HG02943 (cell line): ENCODE results near the gene BORCS5.
"Not testable (repeated sequence)": the region's sequence is repeated elsewhere in the genome, so short reads cannot be mapped to it uniquely, and the experiment has no call there.

ENCODE experiments used
- ATAC-seq: cut with Tn5 transposase; IDR thresholded peaks from one replicate; pipeline ENCODE4 v1.9.1; 2021; ENCODE audit warnings: mild to moderate bottlenecking, low read depth, moderate library complexity; ENCODE audit not compliant: unreplicated experiment

Gene BORCS5

DNA sequence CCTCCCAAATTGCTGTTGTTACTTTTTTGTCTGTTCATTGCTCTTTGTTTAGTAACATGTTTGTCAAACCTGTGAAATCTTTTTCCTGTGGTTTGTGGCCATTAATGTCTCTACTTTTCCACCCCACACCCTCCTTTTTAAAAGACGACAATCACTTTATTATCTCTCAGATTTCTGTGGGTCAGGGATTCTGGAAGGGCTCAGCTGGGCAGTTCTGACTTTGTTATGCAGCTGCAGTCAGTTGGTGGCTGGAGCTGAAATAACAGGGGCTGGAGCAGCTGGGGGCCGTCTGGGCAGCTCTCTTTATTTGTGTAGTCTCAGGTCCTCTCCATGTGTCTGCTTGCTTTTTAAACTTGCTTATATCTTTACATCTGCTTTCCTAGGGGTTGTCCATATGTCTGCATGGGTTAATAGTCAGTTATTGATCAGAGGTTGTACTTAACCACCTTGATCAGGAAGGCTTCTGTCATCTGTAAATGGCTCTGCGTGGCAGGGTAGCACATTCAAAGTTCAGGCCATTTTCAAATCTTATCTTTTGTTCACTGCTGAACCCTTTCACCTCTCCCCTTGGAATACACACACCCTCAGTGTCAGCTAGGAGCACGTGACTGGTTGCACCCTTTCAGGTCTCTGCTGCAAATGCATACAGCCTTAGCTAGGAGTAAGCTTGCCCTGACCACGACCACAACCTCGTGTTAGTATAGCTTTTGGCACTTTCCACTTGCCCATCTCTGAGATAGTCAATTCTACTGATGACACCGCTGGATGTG is 27.9 kb downstream of the BORCS5 start:
- no peak for ATAC-seq

DNA sequence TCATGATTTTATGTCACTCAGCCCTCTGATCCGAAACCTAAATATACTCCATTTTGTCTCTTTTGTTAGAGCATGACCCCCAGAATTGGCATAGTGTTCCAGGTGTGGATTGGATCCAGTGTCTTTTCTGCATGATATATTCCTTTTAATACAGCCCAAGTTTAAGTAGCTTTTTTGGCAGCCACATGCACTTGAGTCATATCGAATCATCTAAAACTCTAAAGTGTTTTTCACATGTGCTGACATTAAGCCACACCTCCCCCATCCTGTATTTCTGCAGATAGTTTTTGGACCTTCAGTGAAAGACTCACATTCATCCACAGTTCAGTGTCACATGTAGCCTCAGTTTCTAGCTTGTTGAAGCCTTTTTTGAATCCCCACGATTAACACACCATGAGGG is 30.6 kb downstream of the BORCS5 start:
- no peak for ATAC-seq

GRCh38 chr12:12392413-12392812 is 35.5 kb downstream of the BORCS5 start:
- ATAC-seq = no peak

DNA sequence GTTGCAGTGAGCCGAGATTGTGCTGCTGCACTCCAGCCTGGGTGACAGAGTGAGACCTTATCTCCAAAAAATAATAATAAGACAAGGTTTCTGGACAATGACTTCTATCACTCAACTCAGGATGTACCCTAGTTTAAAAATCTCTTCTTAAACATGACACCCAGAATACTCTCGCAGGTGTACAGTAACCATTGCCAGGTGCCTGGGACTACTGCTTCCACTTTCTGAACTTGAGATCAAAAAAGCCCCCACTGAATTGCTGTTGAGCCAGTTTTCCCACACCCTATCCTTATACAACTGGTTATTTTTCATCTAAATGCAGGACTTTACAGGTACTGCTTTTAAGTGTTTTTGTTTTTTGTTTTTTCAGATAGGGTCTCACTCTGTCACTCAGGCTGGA is 36.3 kb downstream of the BORCS5 start:
- ATAC-seq = no peak

DNA sequence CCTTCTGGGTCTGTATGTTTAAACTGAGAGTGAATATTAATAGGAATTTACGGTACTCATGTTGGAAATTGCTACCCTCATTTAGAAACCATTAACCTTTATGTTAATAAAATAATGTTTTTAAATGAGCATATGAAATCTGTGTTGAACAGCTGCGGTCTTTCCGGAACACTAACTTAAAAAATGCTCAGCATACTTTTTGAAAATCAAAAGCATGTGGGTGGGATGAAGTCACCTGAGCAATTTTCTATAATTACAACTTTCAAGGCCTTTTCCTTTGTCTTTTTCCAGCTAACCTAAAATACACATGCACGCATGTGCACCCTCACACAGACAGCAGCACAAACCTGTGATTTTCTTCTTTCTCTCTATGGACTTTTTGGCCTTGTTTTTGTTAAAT is 39.8 kb downstream of the BORCS5 start:
- no peak for ATAC-seq

- no peak for ATAC-seq
Observed at GRCh38 chr12:12397184-12397583, 40.3 kb downstream of the BORCS5 start.

DNA sequence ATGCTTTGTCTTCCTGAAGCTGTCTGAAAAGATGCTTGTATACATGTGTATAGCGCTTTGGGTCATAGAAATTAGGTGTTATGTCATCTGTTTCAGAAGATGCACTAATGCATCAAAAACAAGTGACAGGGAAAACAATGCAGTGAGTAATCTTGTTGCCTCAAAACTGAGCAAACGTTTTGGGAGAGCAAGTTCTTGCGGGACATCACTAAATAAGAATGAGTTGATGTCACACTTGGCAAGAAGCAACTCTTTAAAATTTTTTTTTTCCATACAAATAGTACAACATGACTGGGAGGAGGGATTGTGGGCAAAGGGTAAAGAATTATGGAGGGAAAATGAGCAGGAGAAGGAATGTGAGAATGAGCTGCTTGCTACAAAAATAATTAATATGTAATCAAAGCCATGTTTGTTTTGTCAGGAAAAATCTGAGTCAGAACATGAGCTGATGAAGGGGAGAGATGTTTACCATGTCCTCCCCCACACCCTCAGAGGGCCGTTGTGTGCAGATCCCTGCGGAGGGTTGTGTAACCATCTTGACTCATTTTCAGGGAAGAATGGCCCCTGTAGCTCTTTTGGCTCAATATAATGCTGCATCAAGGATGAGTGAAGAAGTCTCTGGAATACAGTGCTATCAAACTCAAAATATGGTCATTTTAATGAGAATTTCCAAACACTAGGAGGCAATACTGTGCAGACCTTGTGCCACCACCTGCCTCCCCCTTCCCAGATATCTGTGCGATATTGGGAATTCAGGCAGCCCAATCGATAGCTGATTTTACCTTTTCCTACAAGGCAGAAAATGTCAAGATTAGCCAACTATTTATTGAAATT is 41.4 kb downstream of the BORCS5 start:
- no peak for ATAC-seq

GRCh38 chr12:12399161-12399560 is 42.3 kb downstream of the BORCS5 start:
- ATAC-seq = no peak

DNA sequence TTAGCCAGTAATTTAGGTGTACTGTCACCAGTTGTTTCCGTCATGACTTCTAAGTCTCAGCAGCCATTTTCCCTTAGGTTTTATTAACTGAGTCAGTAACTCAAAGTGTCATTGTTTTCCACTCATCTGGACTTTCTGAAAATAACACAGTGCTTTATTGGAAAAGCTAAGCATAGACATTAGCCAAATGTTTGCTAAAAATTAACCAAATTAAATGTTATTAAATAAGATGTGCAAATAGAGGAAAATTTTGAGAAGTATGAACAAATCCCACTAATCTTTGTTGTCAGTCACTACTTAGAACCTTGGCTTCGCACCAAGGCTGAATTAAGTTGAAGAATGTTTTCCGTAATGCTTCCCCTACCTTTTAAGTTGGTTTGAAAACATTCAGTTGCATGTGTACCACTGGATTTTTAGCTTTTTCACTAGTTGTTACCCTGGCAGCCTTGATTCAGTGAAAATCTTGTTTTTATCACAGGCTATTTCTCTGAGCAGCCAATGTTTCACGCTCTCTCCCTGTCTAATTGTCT is 43.0 kb downstream of the BORCS5 start:
- no peak for ATAC-seq

DNA sequence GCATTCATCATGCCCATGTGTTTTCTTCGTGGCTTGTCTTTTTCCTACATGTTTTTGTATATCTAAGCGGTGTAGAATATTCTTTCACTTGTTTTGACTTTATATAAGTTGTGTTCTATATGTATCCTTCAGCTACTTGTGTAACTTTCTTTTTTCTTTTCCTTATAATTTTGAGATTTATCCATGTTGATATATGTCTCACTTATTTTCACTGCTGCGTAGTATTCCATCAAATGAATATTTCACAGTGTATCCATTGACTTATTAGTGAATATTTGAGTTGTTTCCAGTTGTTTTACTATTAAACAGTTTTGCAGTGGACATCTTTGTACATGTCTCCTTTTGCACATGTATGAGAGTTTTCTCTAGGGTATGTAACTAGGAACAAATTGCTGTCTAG is 43.9 kb downstream of the BORCS5 start:
- ATAC-seq = no peak

DNA sequence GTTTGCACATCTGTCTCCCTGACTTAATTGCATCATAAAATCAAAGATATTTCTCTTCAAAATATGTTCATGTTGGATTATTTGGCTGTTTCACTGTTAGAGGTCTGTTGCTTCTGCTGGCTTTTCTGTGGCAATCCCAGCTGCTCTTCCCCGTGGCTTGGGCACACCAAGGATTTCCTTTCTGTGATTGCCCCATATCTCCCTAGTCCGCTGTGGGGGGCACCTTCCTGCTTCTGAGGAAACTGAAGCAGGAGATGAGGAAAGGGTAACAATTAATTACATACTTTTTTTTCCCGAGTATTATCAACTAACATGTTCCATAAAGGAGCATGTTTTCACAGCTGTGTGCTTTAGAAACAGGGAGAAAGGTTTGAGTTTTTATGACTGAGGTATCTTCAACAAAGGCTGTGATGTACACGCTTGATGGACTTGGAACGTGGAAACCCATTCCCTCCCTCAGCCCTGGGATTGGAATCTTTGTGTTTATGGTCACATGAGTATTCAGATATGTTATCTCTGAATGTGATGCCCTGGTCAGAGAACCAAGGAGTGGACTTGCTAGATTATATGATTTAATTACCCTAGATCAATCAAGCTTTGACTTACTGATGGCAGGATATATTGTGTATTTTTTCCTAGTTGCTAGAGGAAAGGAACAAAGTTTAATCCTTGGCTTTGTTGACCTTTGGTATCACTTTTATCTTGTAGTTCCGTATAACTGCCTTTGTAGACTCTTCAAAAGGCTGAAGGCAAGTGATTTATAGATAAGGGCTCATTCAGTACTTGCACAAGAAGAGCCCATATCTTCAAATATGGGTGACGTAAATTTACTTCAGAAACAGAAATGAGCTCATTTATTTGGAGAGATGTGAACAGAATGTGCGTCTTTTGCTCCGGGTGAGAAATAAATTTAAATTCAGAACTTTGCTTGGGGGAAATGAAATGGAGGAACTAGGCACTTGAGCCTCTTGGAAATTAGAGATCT is 46.7 kb downstream of the BORCS5 start:
- no peak for ATAC-seq

DNA sequence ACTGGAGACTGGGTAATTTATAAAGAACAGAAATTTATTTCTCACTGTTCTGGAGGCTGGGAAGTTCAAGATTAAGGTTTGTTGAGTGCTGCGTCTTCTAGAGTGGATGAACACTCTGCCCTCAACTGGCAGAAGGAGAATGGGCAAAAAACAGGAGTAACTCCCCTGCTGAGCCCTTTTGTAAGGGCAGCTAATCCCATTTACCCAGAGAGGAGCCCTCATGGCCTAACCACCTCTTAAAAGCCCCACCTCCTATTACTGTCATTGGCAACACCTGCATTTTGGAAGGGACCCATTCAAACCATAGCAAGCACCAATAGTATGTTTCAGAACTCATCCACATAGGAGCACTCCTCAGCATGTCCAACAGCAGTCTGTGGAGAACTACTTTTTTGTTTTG is 47.4 kb downstream of the BORCS5 start:
- ATAC-seq = no peak

- ATAC-seq = no peak
Observed at GRCh38 chr12:12405882-12406281, 49.0 kb downstream of the BORCS5 start.

- no peak for ATAC-seq
Observed at GRCh38 chr12:12406762-12407161, 49.9 kb downstream of the BORCS5 start.

DNA sequence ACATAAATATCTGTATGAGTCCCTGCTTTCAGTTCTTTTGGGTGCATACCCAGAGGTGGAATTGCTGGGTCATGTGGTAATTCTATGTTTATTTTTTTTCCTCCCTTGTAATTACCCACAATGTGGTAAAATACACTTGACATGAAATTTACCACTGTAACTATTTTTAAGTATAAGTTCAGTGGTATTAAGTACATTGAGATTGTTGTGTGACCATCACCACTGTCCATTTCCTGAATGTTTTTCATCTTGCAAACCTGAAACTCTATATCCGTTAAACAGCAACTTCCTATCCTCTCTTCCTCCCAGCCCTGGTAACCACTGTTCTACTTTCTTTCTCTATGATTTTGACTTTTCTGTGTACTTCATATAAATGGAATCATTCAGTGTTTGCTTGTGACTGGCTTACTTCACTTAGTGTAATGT is 51.4 kb downstream of the BORCS5 start:
- no peak for ATAC-seq

- not testable (repeated sequence) for ATAC-seq
Observed at GRCh38 chr12:12409337-12409736, 52.5 kb downstream of the BORCS5 start.

DNA sequence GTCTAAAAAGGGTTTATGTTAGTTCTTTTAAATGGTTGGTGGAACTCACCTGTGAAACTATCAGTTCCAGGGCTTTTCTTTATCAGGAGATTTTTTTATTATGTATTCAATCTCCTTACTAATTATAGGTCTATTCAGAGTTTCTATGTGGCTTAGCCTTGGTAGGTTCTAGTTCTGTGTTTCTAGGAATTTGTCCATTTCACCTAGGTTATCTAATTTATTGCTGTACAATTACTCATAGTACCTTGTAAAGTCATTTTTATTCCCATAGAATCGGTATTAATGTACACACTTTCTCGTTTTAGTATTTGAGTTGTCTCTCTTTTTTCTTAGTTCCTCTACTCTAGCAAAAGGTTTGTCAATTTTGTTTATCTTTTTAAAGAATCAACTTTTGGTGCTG is 59.0 kb downstream of the BORCS5 start:
- ATAC-seq = no peak

DNA sequence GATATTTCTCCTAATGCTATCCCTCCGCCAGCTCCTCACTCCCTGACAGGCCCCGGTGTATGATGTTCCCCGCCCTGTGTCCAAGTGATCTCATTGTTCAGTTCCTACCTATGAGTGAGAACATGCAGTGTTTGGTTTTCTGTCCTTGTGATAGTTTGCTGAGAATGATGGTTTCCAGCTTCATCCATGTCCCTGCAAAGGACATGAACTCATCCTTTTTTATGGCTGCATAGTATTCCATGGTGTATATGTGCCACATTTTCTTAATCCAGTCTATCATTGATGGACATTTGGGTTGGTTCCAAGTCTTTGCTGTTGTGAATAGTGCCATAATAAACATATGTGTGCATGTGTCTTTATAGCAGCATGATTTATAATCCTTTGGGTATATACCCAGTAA is 62.3 kb downstream of the BORCS5 start:
- not testable (repeated sequence) for ATAC-seq

- ATAC-seq = no peak
Observed at GRCh38 chr12:12423367-12423766, 66.5 kb downstream of the BORCS5 start.

DNA sequence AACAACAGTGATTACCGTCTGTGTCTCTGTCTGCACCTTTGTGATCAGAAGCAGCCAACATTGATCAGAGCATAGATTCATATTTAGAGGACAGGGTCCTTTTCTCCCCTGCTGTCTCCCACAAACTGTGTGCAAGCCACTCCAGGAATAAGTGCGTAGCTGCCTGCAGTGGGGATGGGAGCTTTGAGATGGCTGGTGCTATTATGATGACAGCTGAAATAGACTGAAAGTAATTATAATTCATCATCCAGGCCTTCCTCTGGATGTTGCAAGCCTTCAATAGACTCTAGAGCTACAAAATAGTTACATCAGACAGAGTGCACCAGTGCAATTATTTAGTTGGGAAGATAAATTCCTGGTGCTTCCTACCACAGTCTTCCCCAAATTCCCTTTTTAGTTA is 68.1 kb downstream of the BORCS5 start:
- no peak for ATAC-seq
